GM19467 (cell line): Measurements from ENCODE around the gene GXYLT2.
"Not testable (repeated sequence)": the region's sequence is repeated elsewhere in the genome, so short reads cannot be mapped to it uniquely, and the experiment has no call there.

ENCODE experiments used
- ATAC-seq: cut with Tn5 transposase; IDR thresholded peaks from one replicate; pipeline ENCODE4 v1.9.1; 2021; ENCODE audit warnings: mild to moderate bottlenecking, moderate library complexity; ENCODE audit not compliant: unreplicated experiment

Gene GXYLT2

GRCh38 chr3:72892081-72892775, 4.4 kb downstream of the GXYLT2 start:
- no peak for ATAC-seq

GRCh38 chr3:72892870-72893269, 5.0 kb downstream of the GXYLT2 start:
- ATAC-seq: no peak

- ATAC-seq: no peak
Observed at GRCh38 chr3:72894976-72895552, 7.2 kb downstream of the GXYLT2 start.

GRCh38 chr3:72896996-72897757, 9.3 kb downstream of the GXYLT2 start:
- ATAC-seq: no peak

- ATAC-seq: no peak
Observed at GRCh38 chr3:72897758-72898007, 9.8 kb downstream of the GXYLT2 start.

GRCh38 chr3:72899349-72899765, 11.5 kb downstream of the GXYLT2 start:
- ATAC-seq: no peak

GRCh38 chr3:72900048-72900447, 12.2 kb downstream of the GXYLT2 start:
- no peak for ATAC-seq

- no peak for ATAC-seq
Observed at GRCh38 chr3:72901840-72902239, 14.0 kb downstream of the GXYLT2 start.

- no peak for ATAC-seq
Observed at GRCh38 chr3:72903004-72903403, 15.2 kb downstream of the GXYLT2 start.

GRCh38 chr3:72904163-72904562, 16.3 kb downstream of the GXYLT2 start:
- no peak for ATAC-seq

- no peak for ATAC-seq
Observed at GRCh38 chr3:72906154-72906553, 18.3 kb downstream of the GXYLT2 start.

- no peak for ATAC-seq
Observed at GRCh38 chr3:72907131-72907711, 19.4 kb downstream of the GXYLT2 start.

- no peak for ATAC-seq
Observed at GRCh38 chr3:72907731-72908620, 20.1 kb downstream of the GXYLT2 start.

GRCh38 chr3:72909591-72909990, 21.7 kb downstream of the GXYLT2 start:
- ATAC-seq: no peak

GRCh38 chr3:72912532-72912931, 24.7 kb downstream of the GXYLT2 start:
- ATAC-seq: no peak

- ATAC-seq: no peak
Observed at GRCh38 chr3:72914383-72914782, 26.5 kb downstream of the GXYLT2 start.

GRCh38 chr3:72916250-72916649, 28.4 kb downstream of the GXYLT2 start:
- no peak for ATAC-seq

- no peak for ATAC-seq
Observed at GRCh38 chr3:72919520-72919919, 31.7 kb downstream of the GXYLT2 start.

- no peak for ATAC-seq
Observed at GRCh38 chr3:72924055-72924454, 36.2 kb downstream of the GXYLT2 start.

- not testable (repeated sequence) for ATAC-seq
Observed at GRCh38 chr3:72928781-72929735, 41.2 kb downstream of the GXYLT2 start.
